ENCODE results near the gene HKDC1.
"Not testable (repeated sequence)": the region's sequence is repeated elsewhere in the genome, so short reads cannot be mapped to it uniquely, and the experiment has no call there.

The HKDC1 gene, protein sequence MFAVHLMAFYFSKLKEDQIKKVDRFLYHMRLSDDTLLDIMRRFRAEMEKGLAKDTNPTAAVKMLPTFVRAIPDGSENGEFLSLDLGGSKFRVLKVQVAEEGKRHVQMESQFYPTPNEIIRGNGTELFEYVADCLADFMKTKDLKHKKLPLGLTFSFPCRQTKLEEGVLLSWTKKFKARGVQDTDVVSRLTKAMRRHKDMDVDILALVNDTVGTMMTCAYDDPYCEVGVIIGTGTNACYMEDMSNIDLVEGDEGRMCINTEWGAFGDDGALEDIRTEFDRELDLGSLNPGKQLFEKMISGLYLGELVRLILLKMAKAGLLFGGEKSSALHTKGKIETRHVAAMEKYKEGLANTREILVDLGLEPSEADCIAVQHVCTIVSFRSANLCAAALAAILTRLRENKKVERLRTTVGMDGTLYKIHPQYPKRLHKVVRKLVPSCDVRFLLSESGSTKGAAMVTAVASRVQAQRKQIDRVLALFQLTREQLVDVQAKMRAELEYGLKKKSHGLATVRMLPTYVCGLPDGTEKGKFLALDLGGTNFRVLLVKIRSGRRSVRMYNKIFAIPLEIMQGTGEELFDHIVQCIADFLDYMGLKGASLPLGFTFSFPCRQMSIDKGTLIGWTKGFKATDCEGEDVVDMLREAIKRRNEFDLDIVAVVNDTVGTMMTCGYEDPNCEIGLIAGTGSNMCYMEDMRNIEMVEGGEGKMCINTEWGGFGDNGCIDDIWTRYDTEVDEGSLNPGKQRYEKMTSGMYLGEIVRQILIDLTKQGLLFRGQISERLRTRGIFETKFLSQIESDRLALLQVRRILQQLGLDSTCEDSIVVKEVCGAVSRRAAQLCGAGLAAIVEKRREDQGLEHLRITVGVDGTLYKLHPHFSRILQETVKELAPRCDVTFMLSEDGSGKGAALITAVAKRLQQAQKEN

DNA sequence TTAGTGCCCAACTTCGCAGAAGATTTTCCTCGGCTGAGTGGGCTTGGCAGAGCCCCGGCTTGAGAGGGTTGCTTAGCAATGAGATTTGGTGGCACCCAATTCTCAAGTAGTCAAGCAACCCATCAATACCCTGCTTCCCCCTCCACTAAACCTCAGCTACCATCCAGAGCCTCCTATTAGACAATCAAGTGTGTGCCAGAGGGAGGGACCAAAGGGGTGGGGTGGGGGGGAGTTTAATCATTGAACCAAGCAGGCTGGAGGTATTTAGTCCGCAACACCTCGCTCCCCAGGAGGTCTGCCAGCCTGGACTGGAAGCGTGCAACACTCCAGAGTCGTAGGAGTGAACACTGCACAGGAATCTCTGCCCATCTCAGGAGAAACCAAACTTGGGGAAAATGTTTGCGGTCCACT is at the start of gene HKDC1:
HKDC1 (plus strand) TSS at position 292 of the 411 bp plus-strand sequence; CDS start at position 396, 104 bp downstream.
- DNase-seq, result no peak

DNA sequence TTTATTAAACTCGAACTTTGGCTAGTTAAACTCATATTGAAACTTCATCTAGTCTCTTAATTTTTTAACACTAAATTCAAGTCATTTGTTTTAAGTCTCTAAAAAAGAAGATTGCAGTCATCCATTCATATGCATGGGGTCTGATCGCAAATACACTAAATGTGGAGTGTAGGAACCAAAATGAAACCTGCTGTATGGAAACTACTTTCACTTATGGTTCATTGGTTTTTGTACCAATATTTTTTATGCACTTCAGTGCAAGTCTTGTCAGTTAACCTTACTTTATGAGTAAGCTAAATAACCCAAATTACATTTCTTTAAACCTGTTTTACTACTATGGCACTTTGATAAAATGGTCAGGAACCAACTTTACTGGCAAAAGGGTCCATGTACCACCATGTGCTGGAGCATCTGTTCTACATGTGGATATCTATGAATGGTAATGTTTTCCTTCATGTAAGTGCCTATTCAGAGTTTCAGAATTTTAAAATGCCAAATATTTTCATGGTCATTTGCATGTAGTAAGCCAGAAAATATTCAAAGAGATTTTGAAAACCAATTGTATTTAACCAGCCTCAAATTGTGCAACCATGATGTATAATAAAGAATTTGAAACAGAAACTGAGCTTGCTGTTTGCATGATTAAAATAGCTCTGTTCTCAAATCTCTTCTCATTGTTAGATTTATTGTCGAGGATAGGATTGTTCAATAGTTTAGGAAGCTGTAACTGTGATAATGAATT is 47.7 kb upstream of the HKDC1 start:
- no peak for DNase-seq

DNA sequence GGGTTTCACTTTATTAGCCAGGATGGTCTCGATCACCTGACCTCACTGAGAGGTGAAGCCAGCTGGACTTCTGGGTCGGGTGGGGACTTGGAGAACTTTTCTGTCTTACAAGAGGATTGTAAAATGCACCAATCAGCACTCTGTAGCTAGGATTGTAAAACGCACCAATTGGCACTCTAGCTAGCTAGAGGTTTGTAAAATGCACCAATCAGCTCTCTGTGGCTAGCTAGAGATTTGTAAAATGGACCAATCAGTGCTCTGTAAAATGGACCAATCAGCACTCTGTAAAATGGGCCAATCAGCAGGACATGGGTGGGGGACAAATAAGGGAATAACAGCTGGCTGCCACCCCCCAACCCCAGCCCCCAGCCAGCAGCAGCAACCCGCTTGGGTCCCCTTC is 44.8 kb upstream of the HKDC1 start:
- DNase-seq, result not testable (repeated sequence)

GRCh38 chr10:69176823-69177222 is 43.3 kb upstream of the HKDC1 start:
- no peak for DNase-seq

- DNase-seq, result no peak
These were observed 40.9 kb upstream of the HKDC1 start for GRCh38 chr10:69179089-69179742.

DNA sequence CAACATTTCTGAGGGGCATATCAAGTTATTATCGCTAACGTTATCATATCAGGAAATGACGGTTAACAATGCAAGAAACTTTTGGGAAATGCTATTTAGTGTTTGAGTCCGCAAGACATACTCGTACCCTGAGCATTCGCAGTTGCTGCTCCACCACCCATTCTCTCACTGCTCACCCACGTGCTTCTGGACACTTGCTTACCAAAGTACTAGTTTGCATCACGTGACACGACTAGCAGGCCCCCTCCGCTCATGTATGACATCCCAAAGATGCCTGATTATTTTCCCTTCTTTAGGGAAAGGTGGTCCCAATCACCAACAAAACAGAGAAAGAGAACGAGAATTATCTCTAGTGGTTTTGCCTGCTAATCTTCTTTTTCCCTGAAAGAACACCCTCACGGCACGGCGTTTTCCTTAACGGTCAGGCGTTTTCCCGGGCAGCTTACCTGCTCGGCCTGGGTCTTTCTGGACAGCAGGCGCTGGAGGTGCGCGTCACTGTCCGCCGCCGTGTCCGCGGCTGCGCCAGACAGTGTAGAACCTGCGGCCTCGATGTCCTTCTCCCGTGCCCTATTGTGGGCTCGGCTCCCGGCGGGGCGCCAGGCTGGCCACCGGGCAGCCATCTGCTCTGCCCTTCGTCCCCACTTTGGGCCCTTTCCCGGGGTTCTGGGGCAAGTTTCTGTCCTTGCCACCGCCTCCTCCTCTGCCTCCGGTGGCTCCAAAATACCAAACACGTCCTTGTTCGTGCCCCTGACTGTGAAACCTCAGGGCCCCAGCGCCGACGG is 40.2 kb upstream of the HKDC1 start, which contains the start of gene SUPV3L1:
SUPV3L1 (plus strand) TSS at position 492 of the 782 bp plus-strand sequence; CDS start at position 550, 58 bp downstream.
- DNase-seq, result peak; percentile 88

GRCh38 chr10:69180525-69181204 is 39.5 kb upstream of the HKDC1 start:
- DNase-seq, result no peak

GRCh38 chr10:69181433-69181832 is 38.7 kb upstream of the HKDC1 start:
- no peak for DNase-seq

DNA sequence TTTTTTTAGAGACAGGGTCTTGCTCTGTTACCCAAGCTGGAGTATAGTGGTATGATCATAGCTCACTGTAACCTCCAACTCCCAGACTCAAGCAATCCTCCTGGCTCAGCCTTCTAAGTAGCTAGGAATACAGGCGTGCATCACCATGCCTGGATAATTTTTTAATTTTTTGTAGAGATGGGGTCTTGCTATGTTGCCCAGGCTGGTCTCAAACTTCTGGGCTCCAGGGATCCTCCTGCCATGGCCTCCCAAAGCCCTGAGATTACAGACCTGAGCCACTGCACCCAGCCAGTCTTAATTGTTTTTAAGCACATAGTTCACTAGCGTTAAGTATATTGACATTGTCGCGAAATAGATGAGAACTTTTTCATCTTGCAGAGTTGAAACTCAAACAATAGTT is 38.1 kb upstream of the HKDC1 start:
- no peak for DNase-seq

- no peak for DNase-seq
These were observed 33.6 kb upstream of the HKDC1 start for GRCh38 chr10:69186524-69186923.

GRCh38 chr10:69201045-69201444 is 19.1 kb upstream of the HKDC1 start:
- DNase-seq, result no peak

DNA sequence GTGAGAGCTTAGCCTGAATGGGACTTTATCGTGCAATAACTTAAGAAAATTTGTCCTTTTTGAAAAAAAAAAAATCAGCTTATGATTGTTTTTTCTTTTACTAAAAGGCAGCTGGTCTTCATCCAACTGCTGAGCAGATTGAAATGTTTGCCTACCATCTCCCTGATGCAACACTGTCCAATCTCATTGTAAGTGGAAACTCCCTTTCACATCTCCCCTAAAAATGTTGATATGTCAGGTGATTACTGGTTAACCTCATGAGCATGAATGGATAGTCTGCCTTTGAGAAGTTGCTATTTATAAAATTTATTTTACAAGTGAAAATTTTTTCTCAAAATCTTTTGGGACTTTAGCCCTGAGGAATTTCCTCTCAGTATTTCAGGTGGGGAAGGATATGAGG is 17.8 kb upstream of the HKDC1 start:
- DNase-seq, result no peak

- DNase-seq, result no peak
These were observed 11.4 kb upstream of the HKDC1 start for GRCh38 chr10:69208761-69209160.

GRCh38 chr10:69209787-69210484 is 10.2 kb upstream of the HKDC1 start:
- DNase-seq, result no peak

- no peak for DNase-seq
These were observed 9.0 kb upstream of the HKDC1 start for GRCh38 chr10:69211104-69211503.

DNA sequence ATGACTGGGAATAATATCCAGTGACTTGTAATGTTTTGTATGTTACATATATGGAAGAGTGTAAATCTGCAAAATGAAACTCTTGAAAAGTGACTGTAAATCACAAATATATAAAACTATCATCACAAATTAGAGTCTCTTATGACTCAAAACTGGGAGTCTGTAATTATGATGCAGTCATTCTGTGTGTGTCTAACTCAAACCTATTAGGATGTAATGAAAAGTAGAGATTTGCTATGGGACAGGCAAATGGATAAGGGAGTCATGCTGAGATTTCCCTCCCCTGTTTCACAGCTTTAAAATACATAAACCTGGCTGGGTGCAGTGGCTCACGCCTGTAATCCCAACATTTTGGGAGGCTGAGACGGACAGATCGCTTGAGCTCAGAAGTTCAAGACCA is 8.6 kb upstream of the HKDC1 start:
- no peak for DNase-seq

- DNase-seq, result no peak
These were observed 6.4 kb upstream of the HKDC1 start for GRCh38 chr10:69213591-69214311.

DNA sequence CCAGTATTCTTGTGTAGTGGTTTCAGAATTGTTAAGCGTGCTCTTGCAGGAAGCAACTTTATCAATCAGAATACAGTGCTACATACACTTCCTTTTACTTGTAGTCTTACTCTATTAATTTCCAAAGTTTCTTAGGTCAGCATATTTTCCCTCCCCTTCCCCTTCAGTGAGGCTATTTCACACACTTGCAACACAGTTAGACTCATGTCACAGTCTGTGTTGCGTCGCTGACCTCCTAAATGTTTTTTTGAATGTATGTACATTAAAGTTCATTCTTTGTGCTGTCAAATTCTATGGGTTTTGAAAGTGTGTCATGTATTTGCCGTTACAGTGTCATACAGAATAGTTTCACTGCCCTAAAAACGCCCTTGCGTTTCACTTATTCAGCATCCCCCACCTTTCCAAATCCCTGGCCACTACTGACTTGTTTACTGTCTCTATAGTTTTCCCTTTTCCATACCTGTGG is 5.4 kb upstream of the HKDC1 start:
- DNase-seq, result no peak

- DNase-seq, result no peak
These were observed 4.5 kb upstream of the HKDC1 start for GRCh38 chr10:69215405-69216171.

All from NCI-H1105 treated with DMSO at 0.1 percent for 48 hours (cell line).